ENCODE measurements around the gene MGAT2.
A peak's percentile ranks its signal among the peaks of the same experiment; 100 is the strongest.
"Not testable (repeated sequence)": the region's sequence is repeated elsewhere in the genome, so short reads cannot be mapped to it uniquely, and the experiment has no call there.

The MGAT2 gene

GRCh38 chr14:49620182-49621113 is at the start of gene MGAT2, which contains the start of gene RPL36AL:
Gene MGAT2, plus strand, starts transcription at chr14:49620799. Its CDS starts 470 bp downstream, at chr14:49621269.
Gene RPL36AL, minus strand, starts transcription at chr14:49620626. Its CDS starts 1,522 bp downstream, at chr14:49619104.
- DNase-seq (ENCODE audit: low read depth in 2 of 2): peak; percentile 82 to 90

- DNase-seq (ENCODE audit: low read depth in 2 of 2): no peak
Measured at GRCh38 chr14:49574038-49574437, 46.6 kb upstream of the MGAT2 start.

GRCh38 chr14:49578141-49578540 is 42.5 kb upstream of the MGAT2 start:
- no peak for DNase-seq (ENCODE audit: low read depth in 2 of 2)

GRCh38 chr14:49579841-49580240 is 40.8 kb upstream of the MGAT2 start:
- DNase-seq (ENCODE audit: low read depth in 2 of 2): no peak

- DNase-seq (ENCODE audit: low read depth in 2 of 2): no peak
Measured at GRCh38 chr14:49581209-49582112, 39.1 kb upstream of the MGAT2 start.

- DNase-seq (ENCODE audit: low read depth in 2 of 2): no peak
Measured at GRCh38 chr14:49582113-49582977, 38.3 kb upstream of the MGAT2 start.

GRCh38 chr14:49583629-49584028 is 37.0 kb upstream of the MGAT2 start:
- no peak for DNase-seq (ENCODE audit: low read depth in 2 of 2)

GRCh38 chr14:49584058-49584457 is 36.5 kb upstream of the MGAT2 start:
- no peak for DNase-seq (ENCODE audit: low read depth in 2 of 2)

- DNase-seq (ENCODE audit: low read depth in 2 of 2): not testable (repeated sequence)
Measured at GRCh38 chr14:49584981-49585640, 35.5 kb upstream of the MGAT2 start.

GRCh38 chr14:49585803-49586672 is 34.6 kb upstream of the MGAT2 start, which contains the start of gene RPS29:
Gene RPS29, minus strand, starts transcription at chr14:49586380. Its CDS starts 34 bp downstream, at chr14:49586346.
- peak; percentile 97 to 98 for DNase-seq (ENCODE audit: low read depth in 2 of 2)

- no peak for DNase-seq (ENCODE audit: low read depth in 2 of 2)
Measured at GRCh38 chr14:49586673-49587460, 33.7 kb upstream of the MGAT2 start.

- DNase-seq (ENCODE audit: low read depth in 2 of 2): no peak
Measured at GRCh38 chr14:49589387-49589786, 31.2 kb upstream of the MGAT2 start.

GRCh38 chr14:49593016-49593415 is 27.6 kb upstream of the MGAT2 start:
- no peak for DNase-seq (ENCODE audit: low read depth in 2 of 2)

GRCh38 chr14:49594347-49595091 is 26.1 kb upstream of the MGAT2 start:
- DNase-seq (ENCODE audit: low read depth in 2 of 2): no peak

- no peak for DNase-seq (ENCODE audit: low read depth in 2 of 2)
Measured at GRCh38 chr14:49598189-49598484, 22.5 kb upstream of the MGAT2 start.

GRCh38 chr14:49598485-49599300 is 21.9 kb upstream of the MGAT2 start, which contains the start of gene LRR1:
Gene LRR1, plus strand, starts transcription at chr14:49598940. Its CDS starts 81 bp downstream, at chr14:49599021.
- peak; percentile 65 to 70 for DNase-seq (ENCODE audit: low read depth in 2 of 2)

GRCh38 chr14:49607583-49607982 is 13.0 kb upstream of the MGAT2 start:
- no peak for DNase-seq (ENCODE audit: low read depth in 2 of 2)

All from stimulated activated CD8-positive, alpha-beta memory T cell treated with anti-CD3 and anti-CD28 coated beads, Interleukin-7, amount 100 ng/mL, for 1 hour (primary cell).